ENCODE data around the gene TMEM107.

DNA sequence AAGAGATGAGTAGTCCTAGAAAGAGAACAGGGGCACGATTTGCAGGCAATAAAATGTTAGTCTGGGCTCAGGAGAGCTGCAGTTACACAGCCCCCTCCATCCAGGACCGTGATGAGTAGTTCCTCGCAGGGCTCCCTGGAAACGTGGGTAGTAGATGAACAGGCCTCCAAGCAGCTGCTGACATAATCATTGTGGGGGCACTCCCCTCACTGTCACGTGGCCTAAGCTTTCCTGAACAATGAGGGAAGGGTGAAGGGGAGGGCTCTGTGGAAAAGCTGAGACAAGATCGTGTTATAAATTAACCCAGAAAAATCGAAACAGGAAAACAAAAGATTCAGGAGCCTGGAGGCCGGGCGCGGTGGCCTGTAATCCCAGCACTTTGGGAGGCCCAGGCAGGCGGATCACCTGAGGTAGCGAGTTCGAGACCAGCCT is 22.6 kb downstream of the TMEM107 start:
- no peak for TF ChIP-seq CTCF (IDR thresholded peaks at IDR 0.05)
- TF ChIP-seq ZFX (IDR thresholded peaks at IDR 0.05; ENCODE audit: borderline replicate concordance): no peak

Data from 22Rv1 (cell line).